Ascending aorta (tissue), 2 donors: Measurements from ENCODE around the gene RGS1. TPM values are rescaled to one million over a fixed set of nuclear protein-coding genes. Genes with fewer than 3 reads are reported as not detected.

Experiments used
- DNase-seq, 2 donors: peaks; one replicate each; pipeline ENCODE4 v3.0.0-alpha.2; 2019; ENCODE audit warnings: low spot score in 2 of 2
- H3K27ac ChIP-seq, 2 donors: fragments of 200-600 bp; sonication (generic); one replicate each; pipeline ENCODE4 v1.5.1; 2016 to 2017; ENCODE audit warnings: mild to moderate bottlenecking in 1 of 2
- H3K27me3 ChIP-seq: fragments of 200-600 bp; sonication (generic); one replicate; pipeline ENCODE4 v1.5.1; 2017
- H3K36me3 ChIP-seq, 2 donors: fragments of 200-600 bp; sonication (generic); one replicate each; pipeline ENCODE4 v1.5.1; 2016
- H3K4me1 ChIP-seq, 2 donors: fragments of 200-600 bp; sonication (generic); one replicate each; pipeline ENCODE4 v1.5.1; 2016 to 2017; ENCODE audit warnings: mild to moderate bottlenecking in 1 of 2
- H3K4me3 ChIP-seq, 2 donors: fragments of 200-600 bp; sonication (generic); one replicate each; pipeline ENCODE4 v1.5.1; 2016 to 2017; ENCODE audit warnings: mild to moderate bottlenecking in 1 of 2
- H3K9me3 ChIP-seq, 2 donors: fragments of 200-600 bp; sonication (generic); one replicate each; pipeline ENCODE4 v1.5.1; 2016
- intact Hi-C: fragments of 100-400 bp; cut with DNase I; formaldehyde crosslinking; loops from one replicate; pipeline ENCODE4 v1.15.1; 2023
- total RNA-seq: library from RNA; depleted of rRNA; stranded (reverse); fragments of >200 nt; gene quantifications from one replicate; pipeline ENCODE4 v1.1.0, GENCODE V29; 2016
- TF ChIP-seq, protein P1 (sequence below), 3 experiments: fragments of 200-600 bp in 2 of 3; fragments of 450-650 bp in 1 of 3; sonication (generic) in 2 of 3; IDR thresholded peaks; one replicate each; pipeline ENCODE4 v1.5.1; 2016 to 2019; ENCODE audit warnings: antibody characterized with exemption in 3 of 3, mild to moderate bottlenecking in 1 of 3, moderate library complexity in 1 of 3

RGS1 gene
- total RNA-seq, 1 donor from 2014 or later = 13.0 TPM

- Histone ChIP-seq H3K4me3 (no peak overlapping the region), H3K27ac (no peak overlapping the region), H3K36me3 (no peaks in the 10 kb centered on the region), H3K27me3 (no peaks in the 10 kb centered on the region), H3K4me1 (peaks cover 0 to 7% of the 10 kb centered on the region in 2 donors), H3K9me3 (no peaks in the 10 kb centered on the region)
- intact Hi-C loops = loop anchor here (5.0 kb wide), 1 partner anchor 38 kb away; no protein-coding TSS in a partner anchor
- no peak for DNase-seq
- TF ChIP-seq, protein P1, sequence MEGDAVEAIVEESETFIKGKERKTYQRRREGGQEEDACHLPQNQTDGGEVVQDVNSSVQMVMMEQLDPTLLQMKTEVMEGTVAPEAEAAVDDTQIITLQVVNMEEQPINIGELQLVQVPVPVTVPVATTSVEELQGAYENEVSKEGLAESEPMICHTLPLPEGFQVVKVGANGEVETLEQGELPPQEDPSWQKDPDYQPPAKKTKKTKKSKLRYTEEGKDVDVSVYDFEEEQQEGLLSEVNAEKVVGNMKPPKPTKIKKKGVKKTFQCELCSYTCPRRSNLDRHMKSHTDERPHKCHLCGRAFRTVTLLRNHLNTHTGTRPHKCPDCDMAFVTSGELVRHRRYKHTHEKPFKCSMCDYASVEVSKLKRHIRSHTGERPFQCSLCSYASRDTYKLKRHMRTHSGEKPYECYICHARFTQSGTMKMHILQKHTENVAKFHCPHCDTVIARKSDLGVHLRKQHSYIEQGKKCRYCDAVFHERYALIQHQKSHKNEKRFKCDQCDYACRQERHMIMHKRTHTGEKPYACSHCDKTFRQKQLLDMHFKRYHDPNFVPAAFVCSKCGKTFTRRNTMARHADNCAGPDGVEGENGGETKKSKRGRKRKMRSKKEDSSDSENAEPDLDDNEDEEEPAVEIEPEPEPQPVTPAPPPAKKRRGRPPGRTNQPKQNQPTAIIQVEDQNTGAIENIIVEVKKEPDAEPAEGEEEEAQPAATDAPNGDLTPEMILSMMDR (IDR thresholded peaks at IDR 0.05) = no peak
Observed at GRCh38 chr1:192549937-192550336, 25.6 kb upstream of the RGS1 start.

DNA sequence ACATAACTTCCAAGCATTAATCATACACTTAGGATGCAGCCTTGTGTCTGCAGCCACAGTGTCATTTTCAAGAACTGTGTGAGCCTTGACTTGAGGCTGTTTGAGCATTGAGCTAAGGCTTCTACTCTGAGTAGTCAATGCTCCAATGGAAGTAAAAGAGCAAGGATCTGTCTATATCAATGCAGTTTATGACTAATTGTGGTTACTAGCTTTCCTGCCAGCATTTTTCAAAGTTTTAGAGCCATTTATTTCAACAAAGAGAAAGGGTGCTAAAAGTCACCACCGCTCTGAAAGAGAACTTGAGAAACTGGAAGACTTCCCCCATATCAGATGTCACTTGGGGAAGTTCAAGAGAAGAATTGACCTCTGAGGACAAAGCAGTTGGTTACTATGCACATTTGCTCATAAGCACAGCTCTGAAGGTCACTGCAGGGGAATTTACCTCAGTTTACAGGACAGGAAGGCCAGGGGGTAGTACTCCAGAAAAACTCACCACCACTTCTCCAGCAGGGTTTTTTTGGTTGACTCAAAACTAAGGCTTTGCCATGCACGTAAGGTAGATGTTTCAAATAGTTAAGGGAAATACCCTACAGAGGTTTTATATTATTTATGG lies 24.5 kb upstream of the RGS1 start:
- Histone ChIP-seq H3K4me1 (peaks cover 0 to 7% of the 10 kb centered on the region in 2 donors), H3K9me3 (no peaks in the 10 kb centered on the region), H3K36me3 (no peaks in the 10 kb centered on the region), H3K4me3 (no peak overlapping the region), H3K27me3 (no peaks in the 10 kb centered on the region), H3K27ac (peak overlapping the region in 1 of 2 donors; percentile 38)
- TF ChIP-seq, protein P1 (IDR thresholded peaks at IDR 0.05) = no peak
- DNase-seq = no peak
- intact Hi-C loops = loop anchor here (5.0 kb wide), 1 partner anchor 39 kb away; no protein-coding TSS in a partner anchor

- Histone ChIP-seq H3K9me3 (no peaks in the 10 kb centered on the region), H3K27ac (peak overlapping the region in 1 of 2 donors; percentile 34), H3K36me3 (no peaks in the 10 kb centered on the region), H3K4me1 (peaks cover 0 to 7% of the 10 kb centered on the region in 2 donors), H3K27me3 (no peaks in the 10 kb centered on the region), H3K4me3 (no peak overlapping the region)
- DNase-seq = no peak
- intact Hi-C loops = loop anchor here (5.0 kb wide), 1 partner anchor 40 kb away; no protein-coding TSS in a partner anchor
- TF ChIP-seq, protein P1 (IDR thresholded peaks at IDR 0.05) = no peak
Observed at GRCh38 chr1:192552760-192553191, 22.8 kb upstream of the RGS1 start.

DNA sequence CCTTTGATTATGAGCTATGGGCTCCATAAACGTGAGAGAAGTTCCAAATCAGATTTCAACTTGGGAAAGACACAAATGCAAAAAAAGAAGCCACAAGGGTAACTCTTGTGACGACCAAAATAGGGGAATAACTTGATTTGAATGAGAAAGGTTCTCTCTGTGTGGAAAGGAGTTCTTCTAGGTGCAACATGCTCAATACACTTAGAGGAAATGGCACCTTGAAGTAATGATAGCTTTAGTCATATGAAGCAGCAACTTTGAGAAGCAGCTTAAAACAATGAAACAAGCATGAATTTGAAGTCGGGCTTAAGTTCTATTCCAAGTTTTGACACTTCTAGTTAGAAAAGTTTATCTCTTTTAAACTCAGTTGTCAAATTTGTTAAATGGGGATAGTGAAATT lies 21.8 kb upstream of the RGS1 start:
- H3K4me3 ChIP-seq = no peak overlapping the region
- H3K27ac ChIP-seq = peak overlapping the region; percentile 34 to 55
- intact Hi-C loops = loop anchor here (5.0 kb wide), 1 partner anchor 41 kb away; no protein-coding TSS in a partner anchor
- no peaks in the 10 kb centered on the region for H3K27me3 ChIP-seq
- peaks cover 0 to 7% of the 10 kb centered on the region in 2 donors for H3K4me1 ChIP-seq
- TF ChIP-seq, protein P1 (IDR thresholded peaks at IDR 0.05) = no peak
- H3K36me3 ChIP-seq = no peaks in the 10 kb centered on the region
- DNase-seq = no peak
- no peaks in the 10 kb centered on the region for H3K9me3 ChIP-seq

- Histone ChIP-seq H3K4me3 (no peak overlapping the region), H3K9me3 (no peaks in the 10 kb centered on the region), H3K27me3 (no peaks in the 10 kb centered on the region), H3K36me3 (no peaks in the 10 kb centered on the region), H3K4me1 (peaks cover 0 to 11% of the 10 kb centered on the region in 2 donors), H3K27ac (peak overlapping the region in 1 of 2 donors; percentile 55)
- intact Hi-C loops = loop anchor here (5.0 kb wide), 2 partner anchors 43 to 68 kb away; no protein-coding TSS in a partner anchor
- DNase-seq = no peak
- TF ChIP-seq, protein P1 (IDR thresholded peaks at IDR 0.05) = no peak
Observed at GRCh38 chr1:192554904-192555303, 20.7 kb upstream of the RGS1 start.
